HG03280 (cell line): ENCODE measurements around the gene GNMT.

ENCODE experiments used
- ATAC-seq: cut with Tn5 transposase; IDR thresholded peaks from one replicate; pipeline ENCODE4 v1.9.1; 2021; ENCODE audit warnings: mild to moderate bottlenecking, moderate library complexity; ENCODE audit not compliant: unreplicated experiment

Gene GNMT

GRCh38 chr6:42960243-42961019 lies at the start of gene GNMT:
TSS of gene GNMT (plus strand) at chr6:42960754. CDS start at chr6:42960768, 14 bp downstream.
- ATAC-seq: no peak

DNA sequence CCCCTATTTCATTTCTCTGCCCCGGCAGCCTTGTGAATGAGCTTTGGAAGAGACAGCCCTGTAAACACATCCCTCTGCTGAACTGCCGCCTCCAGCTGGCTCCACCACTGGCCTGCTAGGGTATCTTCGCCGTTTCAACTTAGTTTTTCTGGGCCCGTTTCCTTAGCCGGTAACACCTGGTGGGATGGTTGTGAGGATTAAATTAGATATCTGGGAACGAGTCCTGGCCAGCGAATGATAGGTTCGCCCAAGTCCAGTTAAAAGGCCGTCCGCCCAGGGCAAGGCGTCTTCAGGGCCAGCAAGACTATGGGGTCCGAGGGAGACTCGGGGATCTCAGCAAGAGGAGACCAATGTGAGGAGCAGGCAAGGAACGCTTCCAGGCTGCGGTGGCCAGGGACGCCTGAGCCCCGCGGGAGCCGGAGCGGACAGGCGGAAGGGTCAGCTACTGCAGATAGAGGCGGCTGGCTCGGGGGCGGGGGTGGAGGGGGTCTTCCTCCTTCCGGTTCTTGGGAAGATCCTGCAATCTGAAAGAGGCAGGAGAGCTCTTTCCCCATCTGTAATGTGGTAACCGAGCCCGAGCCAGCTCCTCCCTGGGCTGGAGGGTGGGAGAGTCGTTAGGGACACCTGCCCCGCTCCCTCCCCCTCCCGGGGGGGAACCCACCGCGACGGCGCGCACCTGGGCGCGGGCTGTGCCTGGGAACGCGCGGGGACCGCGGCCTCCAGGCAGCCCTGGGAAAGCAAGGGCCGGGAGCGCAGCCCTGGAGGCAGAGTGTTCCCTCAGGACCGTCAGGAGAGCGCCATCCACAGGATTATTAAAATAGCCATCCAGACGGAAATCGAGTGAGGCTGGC lies 49.2 kb upstream of the GNMT start:
- no peak for ATAC-seq

- ATAC-seq: no peak
Observed at GRCh38 chr6:42914546-42914945, 46.0 kb upstream of the GNMT start.

- no peak for ATAC-seq
Observed at GRCh38 chr6:42915732-42916131, 44.8 kb upstream of the GNMT start, which contains the start of gene PTCRA. TSS of gene PTCRA (plus strand) at chr6:42916053. CDS start at chr6:42916070, 17 bp downstream.

- no peak for ATAC-seq
Observed at GRCh38 chr6:42916288-42916687, 44.3 kb upstream of the GNMT start.

GRCh38 chr6:42921801-42922200 lies 38.8 kb upstream of the GNMT start:
- ATAC-seq: no peak

DNA sequence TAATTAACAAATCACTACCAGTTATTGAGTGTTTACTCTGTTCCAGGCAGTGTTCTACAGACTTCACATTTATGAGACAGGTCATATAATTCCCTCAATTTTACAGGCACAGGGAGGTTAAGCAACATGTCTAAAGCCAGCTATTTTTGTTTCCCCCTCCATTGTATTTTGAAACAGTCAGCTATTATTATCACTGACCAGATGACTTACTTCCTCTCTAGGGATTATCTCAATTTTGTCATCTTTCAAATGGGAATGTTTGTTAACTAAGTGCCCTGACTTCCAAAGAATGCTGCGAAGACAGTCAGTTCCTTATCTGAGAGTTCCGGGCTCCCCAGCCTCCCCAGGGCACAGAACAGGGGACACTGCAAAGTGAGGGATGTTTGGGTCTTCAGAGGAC lies 36.9 kb upstream of the GNMT start:
- no peak for ATAC-seq

- no peak for ATAC-seq
Observed at GRCh38 chr6:42925248-42925857, 35.2 kb upstream of the GNMT start.

DNA sequence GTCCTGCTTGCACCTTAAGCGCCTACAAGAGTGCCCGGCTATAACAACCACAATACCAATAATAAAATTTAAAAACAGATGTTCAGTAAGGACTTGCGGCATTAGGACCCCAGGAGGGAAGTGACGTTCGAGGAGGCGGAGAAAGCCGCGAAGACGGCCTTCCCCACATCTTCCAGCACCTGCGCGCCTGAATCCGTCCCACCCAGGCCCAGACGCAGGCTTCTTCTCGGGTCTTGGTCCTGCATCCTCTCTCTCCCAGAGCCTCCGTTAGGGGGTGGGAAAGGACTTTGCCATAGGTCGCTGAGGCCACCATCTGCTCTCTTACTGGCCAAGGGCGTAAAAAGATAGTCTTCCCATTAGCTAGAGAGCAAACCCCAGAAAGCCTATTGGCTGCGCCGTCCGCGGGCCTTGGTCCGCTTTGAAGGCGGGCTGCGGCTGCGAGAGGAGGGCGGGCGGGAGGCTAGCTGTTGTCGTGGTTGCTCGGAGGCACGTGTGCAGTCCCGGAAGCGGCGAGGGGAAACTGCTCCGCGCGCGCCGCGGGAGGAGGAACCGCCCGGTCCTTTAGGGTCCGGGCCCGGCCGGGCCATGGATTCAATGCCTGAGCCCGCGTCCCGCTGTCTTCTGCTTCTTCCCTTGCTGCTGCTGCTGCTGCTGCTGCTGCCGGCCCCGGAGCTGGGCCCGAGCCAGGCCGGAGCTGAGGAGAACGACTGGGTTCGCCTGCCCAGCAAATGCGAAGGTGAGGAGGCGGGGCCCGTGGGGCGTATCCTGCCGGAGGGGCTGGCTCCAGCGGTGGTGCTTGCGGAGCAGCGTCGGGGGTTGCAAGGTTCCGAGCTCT lies 31.4 kb upstream of the GNMT start, which contains the start of gene CNPY3:
CNPY3 (plus strand) TSS at position 495 of the 835 bp plus-strand sequence; CDS start at position 586, 91 bp downstream.
- ATAC-seq: peak; percentile 79

- ATAC-seq: peak; percentile 50
Observed at GRCh38 chr6:42929821-42930360, 30.7 kb upstream of the GNMT start.

DNA sequence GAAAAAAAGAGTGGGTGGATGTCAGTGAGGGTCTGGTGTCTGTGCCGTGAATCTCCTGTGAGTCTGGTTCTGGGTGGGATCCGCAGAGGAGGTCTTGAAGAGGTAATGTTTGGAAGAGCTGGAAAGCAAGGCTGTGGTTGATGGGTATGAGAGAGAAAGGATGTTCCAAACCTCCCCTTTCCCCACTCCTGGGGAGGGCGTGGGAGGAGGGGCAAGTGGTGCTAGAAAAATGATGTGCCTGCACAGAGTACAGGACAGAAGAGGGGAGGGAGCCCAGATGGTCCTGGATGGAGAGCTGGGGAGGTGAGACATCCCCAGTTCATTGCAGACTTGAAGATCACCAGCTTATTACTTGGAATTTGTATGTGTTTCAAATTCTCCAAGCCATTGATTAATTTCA lies 28.1 kb upstream of the GNMT start:
- ATAC-seq: no peak

DNA sequence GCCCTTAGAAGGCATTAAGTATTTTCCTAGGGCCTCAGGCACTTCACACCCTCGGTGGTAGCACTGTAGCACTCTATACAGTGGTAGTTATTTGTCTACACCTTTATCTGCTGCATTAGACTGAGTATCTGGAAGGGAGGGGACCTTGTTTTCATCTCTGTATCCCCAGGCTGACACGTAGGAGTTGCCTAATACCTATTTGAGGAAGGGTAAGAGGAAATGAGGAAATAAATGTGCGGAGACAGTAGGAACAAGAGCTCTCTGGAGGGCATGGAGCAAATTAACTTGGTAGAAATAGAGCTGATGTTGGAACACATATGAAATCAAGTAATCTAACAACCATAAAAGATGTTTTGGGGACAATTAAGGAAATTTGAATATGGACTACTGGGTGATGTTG lies 27.3 kb upstream of the GNMT start:
- no peak for ATAC-seq

- ATAC-seq: no peak
Observed at GRCh38 chr6:42935322-42935721, 25.2 kb upstream of the GNMT start.

DNA sequence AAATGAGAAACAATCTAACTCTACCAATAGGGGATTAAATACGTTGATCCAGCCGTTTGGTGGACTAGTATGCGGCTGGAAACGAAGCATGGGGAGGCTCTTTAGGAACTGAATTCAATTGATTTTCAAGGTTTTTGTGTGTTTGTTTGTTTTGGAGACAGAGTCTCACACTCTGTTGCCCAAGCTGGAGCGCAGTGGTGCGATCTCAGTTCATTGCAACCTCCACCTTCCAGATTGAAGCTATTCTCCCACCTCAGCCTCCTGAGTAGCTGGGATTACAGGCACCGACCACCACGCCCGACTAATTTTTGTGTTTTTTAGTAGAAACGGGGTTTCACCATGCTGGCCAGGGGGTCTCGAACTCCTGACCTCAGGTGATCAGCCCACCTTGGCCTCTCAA lies 24.2 kb upstream of the GNMT start:
- ATAC-seq: no peak

GRCh38 chr6:42937548-42938427 lies 22.8 kb upstream of the GNMT start:
- no peak for ATAC-seq

DNA sequence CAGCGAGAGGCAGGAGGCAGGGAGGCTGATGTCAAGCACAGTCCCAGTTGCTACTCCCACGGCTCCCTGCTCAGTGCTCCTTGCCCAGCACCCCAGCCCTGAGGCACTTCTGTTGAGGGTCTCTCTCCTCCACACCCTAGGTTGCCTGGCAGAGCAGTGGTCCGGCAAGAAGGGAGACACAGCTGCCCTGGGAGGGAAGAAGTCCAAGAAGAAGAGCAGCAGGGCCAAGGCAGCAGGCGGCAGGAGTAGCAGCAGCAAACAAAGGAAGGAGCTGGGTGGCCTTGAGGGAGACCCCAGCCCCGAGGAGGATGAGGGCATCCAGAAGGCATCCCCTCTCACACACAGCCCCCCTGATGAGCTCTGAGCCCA lies 22.1 kb upstream of the GNMT start:
- ATAC-seq: no peak

DNA sequence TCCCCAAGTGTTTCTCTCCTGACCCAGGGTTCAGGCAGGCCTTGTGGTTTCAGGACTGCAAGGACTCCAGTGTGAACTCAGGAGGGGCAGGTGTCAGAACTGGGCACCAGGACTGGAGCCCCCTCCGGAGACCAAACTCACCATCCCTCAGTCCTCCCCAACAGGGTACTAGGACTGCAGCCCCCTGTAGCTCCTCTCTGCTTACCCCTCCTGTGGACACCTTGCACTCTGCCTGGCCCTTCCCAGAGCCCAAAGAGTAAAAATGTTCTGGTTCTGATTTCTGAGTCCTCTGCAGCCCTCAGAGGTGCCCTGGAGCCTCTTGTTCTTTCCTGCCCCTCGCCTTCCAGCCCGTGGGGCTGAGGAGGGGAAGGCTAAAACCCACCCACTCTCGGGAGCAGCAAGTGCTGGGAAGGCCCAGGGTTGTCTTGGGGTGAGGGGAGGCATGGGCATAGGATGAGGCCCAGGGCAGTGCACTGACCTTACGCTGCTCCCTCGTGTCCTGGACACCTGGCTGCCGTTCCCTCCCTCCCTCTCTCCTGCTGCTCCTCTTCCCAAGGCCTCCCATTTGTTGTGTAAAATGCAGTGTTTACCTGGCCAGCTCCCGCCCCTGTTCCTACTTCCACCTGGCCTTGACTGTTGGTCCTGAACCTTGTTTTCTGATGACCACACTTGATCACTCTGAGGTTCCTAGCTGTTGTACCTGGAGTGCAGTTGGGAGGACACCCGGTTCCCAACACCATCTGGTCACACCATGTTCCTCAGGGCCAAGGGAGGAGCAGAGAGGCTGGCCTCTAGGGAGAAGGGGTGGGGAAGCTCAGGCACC lies 21.4 kb upstream of the GNMT start:
- no peak for ATAC-seq

- no peak for ATAC-seq
Observed at GRCh38 chr6:42939810-42940167, 20.8 kb upstream of the GNMT start.
